Measurements from ENCODE around the gene DNAJC3. TPM values are rescaled to one million over a fixed set of nuclear protein-coding genes. Genes with fewer than 3 reads are reported as not detected.
"Not testable (repeated sequence)": the region's sequence is repeated elsewhere in the genome, so short reads cannot be mapped to it uniquely, and the experiment has no call there.

The DNAJC3 gene
- total RNA-seq, 1 donor from 2014 or later: 68.1 TPM

GRCh38 chr13:95781016-95781415, 104.1 kb downstream of the DNAJC3 start:
- DNase-seq (ENCODE audit: low read depth in 2 of 2): no peak

- DNase-seq (ENCODE audit: low read depth in 2 of 2): not testable (repeated sequence)
Measured at GRCh38 chr13:95781940-95782339, 105.0 kb downstream of the DNAJC3 start.

- DNase-seq (ENCODE audit: low read depth in 2 of 2): no peak
Measured at GRCh38 chr13:95783747-95784146, 106.8 kb downstream of the DNAJC3 start.

GRCh38 chr13:95784161-95784899, 107.4 kb downstream of the DNAJC3 start:
- peak; percentile 82 to 86 for DNase-seq (ENCODE audit: low read depth in 2 of 2)

GRCh38 chr13:95784900-95785290, 108.0 kb downstream of the DNAJC3 start:
- peak in 1 of 2 donors; percentile 49 for DNase-seq (ENCODE audit: low read depth in 2 of 2)

- DNase-seq (ENCODE audit: low read depth in 2 of 2): no peak
Measured at GRCh38 chr13:95787356-95788099, 110.6 kb downstream of the DNAJC3 start.

GRCh38 chr13:95788100-95788463, 111.1 kb downstream of the DNAJC3 start:
- no peak for DNase-seq (ENCODE audit: low read depth in 2 of 2)

GRCh38 chr13:95789315-95789714, 112.4 kb downstream of the DNAJC3 start:
- not testable (repeated sequence) for DNase-seq (ENCODE audit: low read depth in 2 of 2)

GRCh38 chr13:95791084-95791722, 114.3 kb downstream of the DNAJC3 start:
- no peak for DNase-seq (ENCODE audit: low read depth in 2 of 2)

GRCh38 chr13:95793018-95793555, 116.1 kb downstream of the DNAJC3 start:
- DNase-seq (ENCODE audit: low read depth in 2 of 2): no peak

- DNase-seq (ENCODE audit: low read depth in 2 of 2): no peak
Measured at GRCh38 chr13:95793781-95794180, 116.8 kb downstream of the DNAJC3 start.

GRCh38 chr13:95797016-95797415, 120.1 kb downstream of the DNAJC3 start:
- no peak for DNase-seq (ENCODE audit: low read depth in 2 of 2)

GRCh38 chr13:95800436-95800835, 123.5 kb downstream of the DNAJC3 start:
- DNase-seq (ENCODE audit: low read depth in 2 of 2): no peak

GRCh38 chr13:95801825-95802224, 124.9 kb downstream of the DNAJC3 start:
- no peak for DNase-seq (ENCODE audit: low read depth in 2 of 2)

- DNase-seq (ENCODE audit: low read depth in 2 of 2): no peak
Measured at GRCh38 chr13:95805921-95806320, 129.0 kb downstream of the DNAJC3 start.

GRCh38 chr13:95809429-95809828, 132.5 kb downstream of the DNAJC3 start:
- DNase-seq (ENCODE audit: low read depth in 2 of 2): no peak

- DNase-seq (ENCODE audit: low read depth in 2 of 2): no peak
Measured at GRCh38 chr13:95813139-95813538, 136.2 kb downstream of the DNAJC3 start.

GRCh38 chr13:95814495-95814894, 137.6 kb downstream of the DNAJC3 start:
- no peak for DNase-seq (ENCODE audit: low read depth in 2 of 2)

- no peak for DNase-seq (ENCODE audit: low read depth in 2 of 2)
Measured at GRCh38 chr13:95822303-95822702, 145.4 kb downstream of the DNAJC3 start.

- DNase-seq (ENCODE audit: low read depth in 2 of 2): no peak
Measured at GRCh38 chr13:95833126-95833525, 156.2 kb downstream of the DNAJC3 start.

- peak; percentile 1 to 77 for DNase-seq (ENCODE audit: low read depth in 2 of 2)
Measured at GRCh38 chr13:95833719-95834118, 156.8 kb downstream of the DNAJC3 start.

- peak; percentile 70 to 73 for DNase-seq (ENCODE audit: low read depth in 2 of 2)
Measured at GRCh38 chr13:95834134-95834765, 157.3 kb downstream of the DNAJC3 start.
